ENCODE measurements around the gene PTGDR. TPM values are rescaled to one million over a fixed set of nuclear protein-coding genes. Genes with fewer than 3 reads are reported as not detected.

The PTGDR gene
- polyA plus RNA-seq, 1 of the 3 experiments (the other 2 are of a cell fraction): not detected

DNA sequence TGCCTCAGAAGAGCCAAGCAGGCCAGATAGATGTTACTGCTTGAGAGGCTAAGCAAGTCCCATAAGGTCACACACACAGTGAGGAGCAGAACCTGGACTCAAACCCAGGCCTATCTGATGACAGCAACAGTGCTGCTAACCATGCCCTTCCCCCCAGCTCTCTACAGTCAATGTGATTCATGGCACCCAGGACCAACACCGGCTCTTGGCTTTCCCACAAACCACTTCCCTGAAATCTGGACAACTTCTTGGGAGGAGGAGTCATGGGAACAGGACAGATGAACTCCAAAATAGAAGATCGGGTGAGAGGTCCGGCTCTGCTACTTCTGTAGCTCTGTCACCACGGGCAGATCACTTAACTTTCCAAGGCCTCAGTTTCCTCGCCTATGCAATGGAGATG is 716 bp upstream of the PTGDR start:
- Histone ChIP-seq H3K9me3 (no peaks in the 10 kb centered on the region), H3K79me2 (ENCODE audit: insufficient read depth) (no peaks in the 10 kb centered on the region), H3K4me3 (ENCODE audit: low read depth in 2 of 2, low read length in 1 of 2) (no peak overlapping the region), H4K20me1 (ENCODE audit: insufficient read depth) (no peaks in the 10 kb centered on the region), H3K36me3 (replicated peaks in 1 of 2; ENCODE audit: control insufficient read depth in 1 of 2, insufficient read depth in 2 of 2, low read length in 1 of 2) (no peaks in the 10 kb centered on the region), H3K27ac (ENCODE audit: low read depth in 2 of 2, low read length in 1 of 2) (no peak overlapping the region), H3K27me3 (ENCODE audit: insufficient read depth) (peaks cover 35% of the 10 kb centered on the region), H3K4me1 (ENCODE audit: control insufficient read depth in 1 of 2, insufficient read depth in 2 of 2, low read depth in 1 of 2, low read length in 1 of 2) (peaks cover 0 to 2% of the 10 kb centered on the region in 2 experiments; a peak in 1 of 4 replicates), H3K9me2 (no peaks in the 10 kb centered on the region), H3K4me2 (no peak overlapping the region), H3F3A (replicated peaks; ENCODE audit: insufficient read depth) (no peaks in the 10 kb centered on the region), H3K9ac (no peak overlapping the region), H2AFZ (ENCODE audit: low read depth) (no peak overlapping the region)
- POLR2A ChIA-PET: no interaction called here
- TF ChIP-seq MEF2A (IDR thresholded peaks at IDR 0.05; ENCODE audit: borderline replicate concordance, low read depth) (no peak), YY1 (IDR thresholded peaks at IDR 0.05; ENCODE audit: low read depth) (no peak), MXI1 (IDR thresholded peaks at IDR 0.05; ENCODE audit: low read depth, low read length) (no peak), TAF1 (IDR thresholded peaks at IDR 0.05; ENCODE audit: borderline replicate concordance, low read depth, low read length) (no peak), RXRA (IDR thresholded peaks at IDR 0.05; ENCODE audit: borderline replicate concordance, low read depth) (no peak), ZBTB33 (IDR thresholded peaks at IDR 0.05; ENCODE audit: borderline replicate concordance, low read depth) (no peak), NRF1 (IDR thresholded peaks at IDR 0.05; ENCODE audit: low read depth, low read length) (no peak)
- TF ChIP-seq, protein P1, sequence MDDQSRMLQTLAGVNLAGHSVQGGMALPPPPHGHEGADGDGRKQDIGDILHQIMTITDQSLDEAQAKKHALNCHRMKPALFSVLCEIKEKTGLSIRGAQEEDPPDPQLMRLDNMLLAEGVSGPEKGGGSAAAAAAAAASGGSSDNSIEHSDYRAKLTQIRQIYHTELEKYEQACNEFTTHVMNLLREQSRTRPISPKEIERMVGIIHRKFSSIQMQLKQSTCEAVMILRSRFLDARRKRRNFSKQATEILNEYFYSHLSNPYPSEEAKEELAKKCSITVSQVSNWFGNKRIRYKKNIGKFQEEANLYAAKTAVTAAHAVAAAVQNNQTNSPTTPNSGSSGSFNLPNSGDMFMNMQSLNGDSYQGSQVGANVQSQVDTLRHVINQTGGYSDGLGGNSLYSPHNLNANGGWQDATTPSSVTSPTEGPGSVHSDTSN (IDR thresholded peaks at IDR 0.05): no peak
- TF ChIP-seq, protein P2, sequence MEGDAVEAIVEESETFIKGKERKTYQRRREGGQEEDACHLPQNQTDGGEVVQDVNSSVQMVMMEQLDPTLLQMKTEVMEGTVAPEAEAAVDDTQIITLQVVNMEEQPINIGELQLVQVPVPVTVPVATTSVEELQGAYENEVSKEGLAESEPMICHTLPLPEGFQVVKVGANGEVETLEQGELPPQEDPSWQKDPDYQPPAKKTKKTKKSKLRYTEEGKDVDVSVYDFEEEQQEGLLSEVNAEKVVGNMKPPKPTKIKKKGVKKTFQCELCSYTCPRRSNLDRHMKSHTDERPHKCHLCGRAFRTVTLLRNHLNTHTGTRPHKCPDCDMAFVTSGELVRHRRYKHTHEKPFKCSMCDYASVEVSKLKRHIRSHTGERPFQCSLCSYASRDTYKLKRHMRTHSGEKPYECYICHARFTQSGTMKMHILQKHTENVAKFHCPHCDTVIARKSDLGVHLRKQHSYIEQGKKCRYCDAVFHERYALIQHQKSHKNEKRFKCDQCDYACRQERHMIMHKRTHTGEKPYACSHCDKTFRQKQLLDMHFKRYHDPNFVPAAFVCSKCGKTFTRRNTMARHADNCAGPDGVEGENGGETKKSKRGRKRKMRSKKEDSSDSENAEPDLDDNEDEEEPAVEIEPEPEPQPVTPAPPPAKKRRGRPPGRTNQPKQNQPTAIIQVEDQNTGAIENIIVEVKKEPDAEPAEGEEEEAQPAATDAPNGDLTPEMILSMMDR (IDR thresholded peaks at IDR 0.05): no peak
- 43% methylated on average over 5 of the region's 5 CpGs for WGBS (ENCODE audit: low lambda C conversion rate)
- DNase-seq: no peak
- CTCF ChIA-PET: interaction anchor here (0.9 kb wide), 1 partner anchor 14 kb away, joined by 3 read pairs; no protein-coding TSS in a partner anchor

GRCh38 chr14:52268279-52269061 is 972 bp downstream of the PTGDR start:
- H3K9me2 ChIP-seq: no peaks in the 10 kb centered on the region
- H3K4me3 ChIP-seq (ENCODE audit: low read depth in 2 of 2, low read length in 1 of 2): no peak overlapping the region
- H2AFZ ChIP-seq (ENCODE audit: low read depth): no peak overlapping the region
- no peak overlapping the region for H3K9ac ChIP-seq
- H3K9me3 ChIP-seq: no peaks in the 10 kb centered on the region
- POLR2A ChIA-PET: no interaction called here
- H3F3A ChIP-seq (replicated peaks; ENCODE audit: insufficient read depth): no peaks in the 10 kb centered on the region
- CTCF ChIA-PET: no interaction called here
- DNase-seq: peak; percentile 36
- WGBS (ENCODE audit: low lambda C conversion rate): 3% methylated on average over 10 of the region's 54 CpGs
- H3K4me2 ChIP-seq: peak overlapping the region; percentile 65; the same call in 1 of the 2 replicates
- peaks cover 0 to 2% of the 10 kb centered on the region in 2 experiments; a peak in 1 of 4 replicates for H3K4me1 ChIP-seq (ENCODE audit: control insufficient read depth in 1 of 2, insufficient read depth in 2 of 2, low read depth in 1 of 2, low read length in 1 of 2)
- no peaks in the 10 kb centered on the region for H3K36me3 ChIP-seq (replicated peaks in 1 of 2; ENCODE audit: control insufficient read depth in 1 of 2, insufficient read depth in 2 of 2, low read length in 1 of 2)
- H3K79me2 ChIP-seq (ENCODE audit: insufficient read depth): no peaks in the 10 kb centered on the region
- peaks cover 35% of the 10 kb centered on the region for H3K27me3 ChIP-seq (ENCODE audit: insufficient read depth)
- no peaks in the 10 kb centered on the region for H4K20me1 ChIP-seq (ENCODE audit: insufficient read depth)
- TF ChIP-seq POLR2AphosphoS5 (IDR thresholded peaks at IDR 0.05; ENCODE audit: low read depth, low read length) (no peak), YY1 (IDR thresholded peaks at IDR 0.05; ENCODE audit: low read depth) (no peak), NRF1 (IDR thresholded peaks at IDR 0.05; ENCODE audit: low read depth, low read length) (no peak), TCF12 (IDR thresholded peaks at IDR 0.05) (no peak), MAX (IDR thresholded peaks at IDR 0.05; ENCODE audit: low read depth) (no peak), MXI1 (IDR thresholded peaks at IDR 0.05; ENCODE audit: low read depth, low read length) (no peak), FOXJ3 (CRISPR knock-in tag; IDR thresholded peaks at IDR 0.05) (no peak), GABPA (IDR thresholded peaks at IDR 0.05; ENCODE audit: low read depth) (no peak), RAD21 (IDR thresholded peaks at IDR 0.05; ENCODE audit: low read length) (no peak)
- TF ChIP-seq, protein P3, sequence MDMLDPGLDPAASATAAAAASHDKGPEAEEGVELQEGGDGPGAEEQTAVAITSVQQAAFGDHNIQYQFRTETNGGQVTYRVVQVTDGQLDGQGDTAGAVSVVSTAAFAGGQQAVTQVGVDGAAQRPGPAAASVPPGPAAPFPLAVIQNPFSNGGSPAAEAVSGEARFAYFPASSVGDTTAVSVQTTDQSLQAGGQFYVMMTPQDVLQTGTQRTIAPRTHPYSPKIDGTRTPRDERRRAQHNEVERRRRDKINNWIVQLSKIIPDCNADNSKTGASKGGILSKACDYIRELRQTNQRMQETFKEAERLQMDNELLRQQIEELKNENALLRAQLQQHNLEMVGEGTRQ (IDR thresholded peaks at IDR 0.05; ENCODE audit: borderline replicate concordance, low read depth, low read length): no peak
- no peak overlapping the region for H3K27ac ChIP-seq (ENCODE audit: low read depth in 2 of 2, low read length in 1 of 2)

All from SK-N-SH (cell line).